Progenitor cell of endocrine pancreas (in vitro differentiated cells): Measurements from ENCODE around the gene COX6B2. TPM values are rescaled to one million over a fixed set of nuclear protein-coding genes. Genes with fewer than 3 reads are reported as not detected.
A peak's percentile ranks its signal among the peaks of the same experiment; 100 is the strongest.

Experiments
- DNase-seq: peaks from one replicate; pipeline ENCODE4 v3.0.0; 2021; ENCODE audit warnings: low spot score; ENCODE audit not compliant: unreplicated experiment
- H3K27ac Mint-ChIP-seq: 2 replicates; pipeline ENCODE4 v1.8.0; 2021; ENCODE audit warnings: mild to moderate bottlenecking, moderate library complexity, mixed read lengths
- H3K27me3 Mint-ChIP-seq: 2 replicates; pipeline ENCODE4 v1.8.0; 2021; ENCODE audit warnings: mixed read lengths
- H3K36me3 Mint-ChIP-seq: 2 replicates; pipeline ENCODE4 v1.8.0; 2022; ENCODE audit warnings: mixed read lengths; ENCODE audit not compliant: insufficient read depth
- H3K4me1 Mint-ChIP-seq: 2 replicates; pipeline ENCODE4 v1.8.0; 2021; ENCODE audit warnings: low read depth, mixed read lengths
- H3K4me3 Mint-ChIP-seq: 2 replicates; pipeline ENCODE4 v1.8.0; 2021; ENCODE audit warnings: low read depth, mild to moderate bottlenecking, moderate library complexity, mixed read lengths
- H3K9me3 Mint-ChIP-seq: 2 replicates; pipeline ENCODE4 v1.8.0; 2021; ENCODE audit warnings: low read depth, mixed read lengths
- CTCF ChIP-seq: fragments of 200-600 bp; sonication (generic); IDR thresholded peaks from one replicate; pipeline ENCODE4 v1.5.0; 2021; ENCODE audit warnings: antibody characterized with exemption, mild to moderate bottlenecking; ENCODE audit not compliant: unreplicated experiment
- total RNA-seq: library from RNA; stranded (reverse); gene quantifications from 2 replicates; pipeline ENCODE4 v1.2.1, GENCODE V29; 2021

Gene COX6B2
- total RNA-seq, 1 donor from 2014 or later: not detected

GRCh38 chr19:55389386-55390317, 35.1 kb upstream of the COX6B2 start:
- H3K4me1 Mint-ChIP-seq: peaks cover 33% of the 10 kb centered on the region
- peak overlapping the region; percentile 64 for H3K27ac Mint-ChIP-seq
- no peaks in the 10 kb centered on the region for H3K9me3 Mint-ChIP-seq
- no peak for DNase-seq
- TF ChIP-seq CTCF: no peak
- H3K27me3 Mint-ChIP-seq: no peaks in the 10 kb centered on the region
- H3K36me3 Mint-ChIP-seq: peaks cover 8% of the 10 kb centered on the region
- peak overlapping the region; percentile 23 for H3K4me3 Mint-ChIP-seq

GRCh38 chr19:55387736-55388497, 33.4 kb upstream of the COX6B2 start:
- TF ChIP-seq CTCF: no peak
- H3K27ac Mint-ChIP-seq: peak overlapping the region; percentile 45
- no peaks in the 10 kb centered on the region for H3K27me3 Mint-ChIP-seq
- no peak for DNase-seq
- no peaks in the 10 kb centered on the region for H3K9me3 Mint-ChIP-seq
- H3K36me3 Mint-ChIP-seq: peaks cover 8% of the 10 kb centered on the region
- peak overlapping the region; percentile 99 for H3K4me3 Mint-ChIP-seq
- H3K4me1 Mint-ChIP-seq: peaks cover 33% of the 10 kb centered on the region

GRCh38 chr19:55386493-55386971, 32.0 kb upstream of the COX6B2 start:
- H3K4me1 Mint-ChIP-seq: peaks cover 26% of the 10 kb centered on the region
- peak overlapping the region; percentile 99 for H3K4me3 Mint-ChIP-seq
- peaks cover 6% of the 10 kb centered on the region for H3K27me3 Mint-ChIP-seq
- peaks cover 6% of the 10 kb centered on the region for H3K36me3 Mint-ChIP-seq
- no peaks in the 10 kb centered on the region for H3K9me3 Mint-ChIP-seq
- H3K27ac Mint-ChIP-seq: peak overlapping the region; percentile 97
- TF ChIP-seq CTCF: no peak
- DNase-seq: no peak

- peaks cover 8% of the 10 kb centered on the region for H3K36me3 Mint-ChIP-seq
- no peak for TF ChIP-seq CTCF
- H3K9me3 Mint-ChIP-seq: no peaks in the 10 kb centered on the region
- DNase-seq: peak; percentile 98
- peaks cover 26% of the 10 kb centered on the region for H3K4me1 Mint-ChIP-seq
- peak within 1 kb of the TSS; percentile 99 for H3K4me3 Mint-ChIP-seq
- H3K27me3 Mint-ChIP-seq: peaks cover 8% of the 10 kb centered on the region
- peak within 1 kb of the TSS; percentile 97 for H3K27ac Mint-ChIP-seq
Observed at GRCh38 chr19:55385724-55386492, 31.4 kb upstream of the COX6B2 start, which contains the start of gene RPL28. Gene RPL28, plus strand, starts transcription at chr19:55385932. Its CDS starts 426 bp downstream, at chr19:55386358.
